HG03354 (cell line): Measurements from ENCODE around the gene ZNF423.

Experiments
- ATAC-seq: cut with Tn5 transposase; IDR thresholded peaks from one replicate; pipeline ENCODE4 v1.9.1; 2021; ENCODE audit warnings: mild to moderate bottlenecking; ENCODE audit not compliant: unreplicated experiment, poor library complexity, severe bottlenecking

The ZNF423 gene

DNA sequence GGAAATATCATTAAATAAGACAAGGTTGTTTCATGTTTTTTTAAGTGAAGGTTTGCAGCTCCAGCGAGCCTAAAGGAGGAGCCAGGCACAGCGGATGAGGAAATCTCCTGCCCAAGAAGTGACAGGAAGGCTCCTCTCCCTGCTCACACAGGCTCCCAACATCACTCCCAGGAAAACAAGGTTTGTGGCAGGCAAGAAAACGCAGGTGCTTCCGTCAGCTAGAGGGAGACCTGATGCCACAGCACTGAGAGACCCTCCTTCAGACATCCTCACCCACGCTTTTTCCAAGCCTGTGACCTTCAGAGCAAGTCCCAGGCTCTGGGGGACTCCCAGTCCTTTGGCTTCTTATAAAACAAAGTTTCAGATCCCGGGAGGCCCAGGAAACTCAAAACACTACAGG is 89.7 kb downstream of the ZNF423 start:
- ATAC-seq: no peak

DNA sequence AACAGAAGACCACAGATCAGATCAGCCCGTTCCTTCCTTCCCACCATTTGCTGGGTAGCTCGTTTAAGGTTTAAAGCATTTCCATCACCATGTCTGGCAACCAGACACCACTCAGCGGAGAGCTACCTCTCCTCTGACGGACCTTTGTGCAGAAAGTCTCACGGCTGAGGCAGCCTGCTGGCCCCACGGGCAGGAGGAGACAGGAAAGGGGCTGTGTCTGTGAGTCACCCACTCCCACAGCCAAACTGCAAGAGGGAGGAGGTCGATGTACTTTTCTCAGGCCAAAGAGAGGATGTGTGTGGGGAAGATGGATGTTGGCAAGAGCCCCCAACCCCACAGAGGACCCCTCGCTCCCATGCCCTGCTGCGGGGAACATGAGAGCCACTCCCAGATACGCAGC is 92.1 kb downstream of the ZNF423 start:
- no peak for ATAC-seq

DNA sequence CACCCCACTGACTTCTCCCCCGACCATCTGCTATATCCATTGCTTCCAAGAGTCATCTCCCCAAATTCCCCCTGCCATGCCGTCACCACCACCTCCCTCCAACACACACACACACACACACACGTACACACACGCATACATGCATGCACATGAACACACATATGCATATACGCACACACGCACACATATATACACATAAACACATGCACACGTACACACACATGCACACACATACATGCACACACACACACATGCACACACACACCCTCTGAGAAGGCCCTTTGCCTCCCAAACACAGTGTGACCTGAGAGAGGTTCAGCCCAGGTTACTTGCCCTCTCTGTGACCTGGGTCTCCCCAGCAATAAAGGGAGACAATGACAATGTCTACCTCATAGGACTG is 95.1 kb downstream of the ZNF423 start:
- ATAC-seq: no peak

- ATAC-seq: no peak
Measured at GRCh38 chr16:49757559-49758069, 98.3 kb downstream of the ZNF423 start.

- no peak for ATAC-seq
Measured at GRCh38 chr16:49756775-49757558, 98.9 kb downstream of the ZNF423 start.

DNA sequence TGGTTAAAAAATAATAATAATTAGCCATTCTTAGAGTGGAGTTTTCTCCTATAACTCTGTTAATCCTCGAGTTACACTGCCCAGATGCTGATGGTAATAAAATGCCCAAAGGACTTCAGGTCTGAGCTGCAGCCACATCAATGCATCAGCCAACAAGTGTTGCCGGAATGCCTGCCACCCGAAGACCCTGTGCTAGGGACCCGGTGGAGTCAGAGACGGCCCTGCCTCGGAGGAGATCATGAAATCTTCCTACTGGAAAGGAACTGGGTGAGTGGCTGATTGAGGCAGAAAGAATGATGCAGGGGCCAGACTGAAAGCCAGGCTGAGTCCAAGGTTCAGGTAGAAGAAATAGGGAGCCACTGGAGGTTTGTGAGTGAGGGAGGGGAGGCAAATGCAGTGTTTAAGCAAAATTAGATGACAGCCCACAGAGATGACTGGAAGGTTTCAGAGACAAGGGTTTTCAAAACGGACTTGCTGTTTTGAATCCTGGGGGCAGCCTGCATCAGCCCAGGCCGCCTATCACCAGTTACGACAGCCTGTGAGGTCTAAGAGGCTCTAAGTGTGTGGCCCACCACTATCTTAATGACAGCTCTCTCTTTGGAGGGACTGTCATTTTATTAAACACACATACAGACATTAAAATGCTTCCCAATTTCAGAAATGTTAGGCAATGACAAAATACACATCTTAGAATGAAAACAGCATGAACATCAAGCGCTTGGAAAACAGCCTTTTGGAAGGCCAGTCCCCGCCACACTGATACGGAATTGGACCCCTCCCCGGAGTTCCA is 100.0 kb downstream of the ZNF423 start:
- no peak for ATAC-seq

GRCh38 chr16:49755313-49755620 is 100.6 kb downstream of the ZNF423 start:
- no peak for ATAC-seq

DNA sequence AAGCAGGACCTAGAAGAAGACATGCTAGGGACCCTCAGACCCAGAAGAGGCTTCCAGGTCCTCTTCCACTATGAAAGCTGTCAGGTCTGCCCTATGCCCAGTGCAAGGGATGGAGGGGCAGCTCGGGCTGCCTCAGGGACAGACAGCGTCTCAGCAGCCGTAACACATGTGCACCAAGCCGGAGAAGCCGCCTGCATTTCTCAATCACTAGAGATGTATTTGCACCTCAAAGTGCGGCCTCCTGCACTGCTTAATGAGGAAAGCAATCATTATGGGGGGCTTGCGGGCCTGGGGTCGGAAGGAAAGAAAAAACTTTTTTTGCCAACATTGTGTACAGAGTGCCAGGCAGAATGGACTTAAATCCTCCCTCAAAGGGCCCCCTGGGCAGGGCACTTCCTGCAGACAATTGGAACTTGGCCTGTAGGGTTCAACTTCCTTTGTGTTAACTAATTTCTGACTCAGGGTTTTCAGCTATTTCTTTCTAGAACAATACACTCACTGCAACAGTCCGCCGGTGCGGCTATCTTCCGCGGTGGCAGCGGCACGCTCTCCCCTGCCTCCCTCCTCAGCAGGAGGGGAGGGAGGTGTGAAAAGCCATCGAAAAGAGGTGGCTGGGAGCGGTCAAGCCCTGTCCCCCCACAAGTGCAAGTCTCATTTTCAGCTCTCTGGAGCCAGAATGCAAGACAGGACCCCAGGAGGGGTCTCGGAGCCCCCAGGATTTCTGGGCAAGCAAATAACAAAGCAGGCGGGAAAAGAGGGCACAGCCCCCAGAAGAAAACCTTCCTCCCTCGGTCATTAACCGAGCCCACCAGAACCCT is 101.2 kb downstream of the ZNF423 start:
- no peak for ATAC-seq

GRCh38 chr16:49750341-49751000 is 105.4 kb downstream of the ZNF423 start:
- no peak for ATAC-seq

DNA sequence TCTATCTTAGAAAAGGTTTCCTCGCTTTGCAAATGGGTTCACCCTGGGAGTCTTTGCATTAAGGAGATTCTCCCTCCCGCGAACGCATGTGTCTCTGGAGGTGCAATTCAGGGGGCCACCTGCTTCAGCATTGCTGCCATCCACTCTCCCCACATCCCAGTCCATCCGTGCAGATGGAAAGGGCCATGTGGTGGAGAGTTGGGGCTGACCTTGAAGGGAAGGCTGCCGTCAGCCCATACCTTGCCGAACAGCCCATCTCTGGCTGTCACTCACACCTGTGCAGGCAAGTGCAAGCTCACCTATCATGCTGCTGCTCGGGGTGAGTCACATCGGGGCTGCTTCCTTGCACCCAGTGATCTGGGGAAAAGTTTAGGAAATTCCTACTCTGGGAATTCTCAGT is 106.1 kb downstream of the ZNF423 start:
- ATAC-seq: no peak

- no peak for ATAC-seq
Measured at GRCh38 chr16:49748322-49748721, 107.6 kb downstream of the ZNF423 start.

- ATAC-seq: no peak
Measured at GRCh38 chr16:49747654-49748053, 108.3 kb downstream of the ZNF423 start.

DNA sequence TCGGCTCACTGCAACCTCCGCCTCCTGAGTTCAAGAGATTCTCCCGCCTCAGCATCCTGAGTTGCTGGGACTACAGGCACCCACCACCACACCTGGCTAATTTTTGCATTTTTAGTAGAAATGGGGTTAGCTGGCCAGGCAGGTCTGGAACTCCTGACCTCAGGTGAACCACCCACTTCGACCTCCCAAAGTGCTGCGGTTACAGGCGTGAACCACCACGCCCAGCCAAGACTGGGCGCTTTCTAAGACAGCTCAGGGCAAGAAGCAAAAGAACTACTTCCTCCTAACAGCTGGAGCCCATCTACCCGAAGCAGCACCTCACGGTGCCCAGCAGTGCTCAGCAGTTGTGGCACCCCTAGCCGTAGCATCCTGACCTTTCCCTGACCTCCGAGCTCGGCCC is 109.4 kb downstream of the ZNF423 start:
- no peak for ATAC-seq

- ATAC-seq: no peak
Measured at GRCh38 chr16:49745311-49745747, 110.6 kb downstream of the ZNF423 start.

GRCh38 chr16:49744244-49745220 is 111.4 kb downstream of the ZNF423 start:
- ATAC-seq: no peak

- ATAC-seq: no peak
Measured at GRCh38 chr16:49743658-49744057, 112.3 kb downstream of the ZNF423 start.

- no peak for ATAC-seq
Measured at GRCh38 chr16:49743203-49743464, 112.8 kb downstream of the ZNF423 start.

GRCh38 chr16:49742428-49743202 is 113.3 kb downstream of the ZNF423 start:
- ATAC-seq: no peak
